HCT116 (cell line): ENCODE data around the gene KCND2. TPM values are rescaled to one million over a fixed set of nuclear protein-coding genes. Genes with fewer than 3 reads are reported as not detected.
"Not testable (repeated sequence)": the region's sequence is repeated elsewhere in the genome, so short reads cannot be mapped to it uniquely, and the experiment has no call there.

Experiments used
- ATAC-seq: fragments of 200-7000 bp; cut with Tn5 transposase; 2 replicates; pipeline ENCODE4 v1.9.1; 2020; ENCODE audit warnings: mild to moderate bottlenecking, moderate library complexity
- BruUV-seq: library from RNA; stranded (reverse); fragments of 400-500 nt; replicated peaks from 2 replicates; lab custom pipeline; 2021; lab: Mats Ljungman, UMichigan
- CTCF ChIA-PET: fragments of 300-600 bp; sonication (Branson Sonifier 250); formaldehyde crosslinking; loops from one replicate; lab custom pipeline; 2021; ENCODE audit warnings: antibody characterized with exemption; lab: Charles Lee
- POLR2A ChIA-PET: fragments of 300-600, 350-600 bp; sonication (Branson Sonifier 250); formaldehyde crosslinking; loops from one replicate; lab custom pipeline; 2021; ENCODE audit warnings: antibody characterized with exemption; lab: Charles Lee
- RAD21 ChIA-PET, 2 experiments: fragments of 300-600 bp; sonication (Branson Sonifier 250); formaldehyde crosslinking; loops; one replicate each; lab custom pipeline; 2023; ENCODE audit warnings: low total read pairs in 2 of 2; ENCODE audit not compliant: uncharacterized antibody in 2 of 2, unreplicated experiment in 2 of 2, low non-redundant PET in 1 of 2; lab: Charles Lee
- DNase-seq: peaks from one replicate; pipeline ENCODE4 v3.0.0-alpha.2; 2010; ENCODE audit warnings: low read depth, low spot score
- H2AFZ ChIP-seq: fragments of 200-600 bp; shearing (Covaris generic), sonication (generic); 2 replicates; pipeline ENCODE4 v1.6.1; 2017; ENCODE audit warnings: low read depth, mixed run types, mixed read lengths, antibody characterized with exemption, low read length; ENCODE audit not compliant: poor library complexity, severe bottlenecking
- H3K27ac ChIP-seq: 2 replicates; pipeline ENCODE4 v1.5.1; 2012; ENCODE audit warnings: low read depth, low read length
- H3K27me3 ChIP-seq: fragments of 200-600 bp; sonication (generic); 2 replicates; pipeline ENCODE4 v1.6.1; 2016; ENCODE audit warnings: mixed run types, low read length, mixed read lengths; ENCODE audit not compliant: insufficient read depth
- H3K36me3 ChIP-seq, 2 experiments: fragments of 200-500 bp in 1 of 2; fragments of 200-600 bp in 1 of 2; sonication (Bioruptor generic) in 1 of 2; sonication (generic) in 1 of 2; 2 replicates each; pipeline versions ENCODE4 v1.5.1 to v1.6.1; 2014 to 2016; ENCODE audit warnings: low read length in 2 of 2, inconsistent platforms in 1 of 2, mixed read lengths in 1 of 2, mixed run types in 1 of 2; ENCODE audit not compliant: insufficient read depth in 2 of 2, control insufficient read depth in 1 of 2
- H3K4me1 ChIP-seq, 2 experiments: fragments of 200-600 bp in 1 of 2; sonication (generic) in 1 of 2; 2 replicates each; pipeline versions ENCODE4 v1.5.1 to v1.6.1; 2012 to 2017; ENCODE audit warnings: low read length in 2 of 2, inconsistent platforms in 1 of 2, mild to moderate bottlenecking in 1 of 2, mixed read lengths in 1 of 2, mixed run types in 1 of 2, moderate library complexity in 1 of 2; ENCODE audit not compliant: insufficient read depth in 2 of 2, control insufficient read depth in 1 of 2
- H3K4me2 ChIP-seq: fragments of 200-600 bp; sonication (generic); 2 replicates; pipeline ENCODE4 v1.6.1; 2017; ENCODE audit warnings: mixed run types, low read length, mixed read lengths
- H3K4me3 ChIP-seq, 2 experiments: fragments of 200-600 bp in 1 of 2; sonication (generic) in 1 of 2; replicated peaks in 1 of 2; 2 replicates each; pipeline ENCODE4 v1.5.1; 2011 to 2016; ENCODE audit warnings: low read length in 2 of 2, control low read depth in 1 of 2, low read depth in 1 of 2, mild to moderate bottlenecking in 1 of 2, mixed read lengths in 1 of 2, mixed run types in 1 of 2
- H3K79me2 ChIP-seq: fragments of 200-600 bp; sonication (generic); 2 replicates; pipeline ENCODE4 v1.6.1; 2017; ENCODE audit warnings: mild to moderate bottlenecking, mixed run types, low read length, moderate library complexity, mixed read lengths; ENCODE audit not compliant: insufficient read depth
- H3K9ac ChIP-seq: fragments of 200-600 bp; sonication (generic); 2 replicates; pipeline ENCODE4 v1.6.1; 2016; ENCODE audit warnings: low read length, mixed read lengths
- H3K9me2 ChIP-seq: fragments of 200-600 bp; sonication (generic), shearing (Covaris generic); 2 replicates; pipeline ENCODE4 v1.6.1; 2017; ENCODE audit warnings: mixed run types, mild to moderate bottlenecking, moderate library complexity; ENCODE audit not compliant: insufficient read depth
- H3K9me3 ChIP-seq, 2 experiments: fragments of 200-500 bp in 1 of 2; fragments of 200-600 bp in 1 of 2; sonication (Bioruptor generic) in 1 of 2; sonication (generic) in 1 of 2; 2 replicates each; pipeline ENCODE4 v1.6.1; 2014 to 2017; ENCODE audit warnings: low read length in 2 of 2, mixed read lengths in 2 of 2, inconsistent platforms in 1 of 2, low read depth in 1 of 2, mild to moderate bottlenecking in 1 of 2, mixed run types in 1 of 2, moderate library complexity in 1 of 2; ENCODE audit not compliant: control insufficient read depth in 1 of 2, insufficient read depth in 1 of 2
- H4K20me1 ChIP-seq: fragments of 200-600 bp; sonication (generic), shearing (Covaris generic); 2 replicates; pipeline ENCODE4 v1.6.1; 2017; ENCODE audit warnings: mixed run types, mild to moderate bottlenecking, moderate library complexity; ENCODE audit not compliant: insufficient read depth
- CEBPB ChIP-seq: IDR thresholded peaks from 2 replicates; pipeline ENCODE4 v1.6.1; 2012; ENCODE audit warnings: low read depth
- EZH2phosphoT487 ChIP-seq: fragments of 200-600 bp; IDR thresholded peaks from 2 replicates; pipeline ENCODE4 v1.6.1; 2018; ENCODE audit warnings: antibody characterized with exemption, borderline replicate concordance
- FOSL1 ChIP-seq: IDR thresholded peaks from 2 replicates; pipeline ENCODE4 v1.6.1; 2012; ENCODE audit warnings: low read depth
- POLR2A ChIP-seq: IDR thresholded peaks from 2 replicates; pipeline ENCODE4 v1.7.0; 2011; ENCODE audit warnings: borderline replicate concordance; ENCODE audit not compliant: insufficient read depth, insufficient read length; ENCODE audit errors: extremely low read depth
- SIN3A ChIP-seq: IDR thresholded peaks from 2 replicates; pipeline ENCODE4 v1.6.1; 2012; ENCODE audit warnings: low read depth
- SP1 ChIP-seq: IDR thresholded peaks from 2 replicates; pipeline ENCODE4 v1.6.1; 2012; ENCODE audit warnings: low read depth
- SRF ChIP-seq: IDR thresholded peaks from 2 replicates; pipeline ENCODE4 v1.6.1; 2012; ENCODE audit warnings: low read depth
- YY1 ChIP-seq: IDR thresholded peaks from 2 replicates; pipeline ENCODE4 v1.6.1; 2011; ENCODE audit warnings: low read length, low read depth, moderate library complexity, mild to moderate bottlenecking; ENCODE audit not compliant: insufficient replicate concordance; ENCODE audit errors: extremely low read depth
- intact Hi-C: fragments of 100-400 bp; cut with micrococcal nuclease; formaldehyde crosslinking; loops from 2 replicates; pipeline ENCODE4 v1.10.0; 2022
- total RNA-seq: library from RNA; stranded (reverse); gene quantifications from one replicate; pipeline ENCODE4 v1.2.1, GENCODE V29; 2021; ENCODE audit not compliant: unreplicated experiment
- TF ChIP-seq, protein P1 (sequence below): IDR thresholded peaks from 2 replicates; pipeline ENCODE4 v1.6.1; 2012
- TF ChIP-seq, protein P2 (sequence below), 3 experiments: fragments of 200-600 bp in 1 of 3; sonication (generic) in 1 of 3; IDR thresholded peaks in 2 of 3; conservative IDR thresholded peaks in 1 of 3; 2 replicates each; pipeline ENCODE4 v1.5.1; 2012 to 2017; ENCODE audit warnings: low read depth in 2 of 3, low read length in 2 of 3, antibody characterized with exemption in 1 of 3, borderline replicate concordance in 1 of 3, control low read depth in 1 of 3, mild to moderate bottlenecking in 1 of 3, mixed read lengths in 1 of 3, mixed run types in 1 of 3, moderate library complexity in 1 of 3; ENCODE audit not compliant: insufficient read depth in 1 of 3

The KCND2 gene
- total RNA-seq, 1 experiment from 2014 or later, result 0.05 TPM

DNA sequence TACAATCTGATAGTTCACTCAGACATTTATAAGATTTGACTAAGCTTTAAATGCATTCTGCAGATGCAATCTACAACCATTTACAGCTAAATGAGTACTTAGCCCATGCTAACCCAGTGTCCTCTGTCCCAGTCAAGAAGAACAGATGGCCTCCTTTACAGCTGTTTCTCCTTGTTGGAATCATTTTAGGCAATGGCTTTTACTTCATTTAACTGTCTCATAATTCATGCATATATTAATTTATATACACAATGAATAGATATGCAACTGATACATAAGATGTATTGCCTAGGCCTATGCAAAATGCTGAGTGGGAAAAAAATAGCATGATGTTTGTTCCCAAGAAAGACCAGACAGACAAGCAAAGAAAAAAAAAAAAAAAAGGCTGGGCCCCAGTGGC is 502.8 kb downstream of the KCND2 start:
- TF ChIP-seq, protein P1, sequence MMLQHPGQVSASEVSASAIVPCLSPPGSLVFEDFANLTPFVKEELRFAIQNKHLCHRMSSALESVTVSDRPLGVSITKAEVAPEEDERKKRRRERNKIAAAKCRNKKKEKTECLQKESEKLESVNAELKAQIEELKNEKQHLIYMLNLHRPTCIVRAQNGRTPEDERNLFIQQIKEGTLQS, result no peak
- TF ChIP-seq POLR2A, result no peak
- no peak for TF ChIP-seq SRF
- TF ChIP-seq FOSL1, result no peak
- no peak for TF ChIP-seq CEBPB
- TF ChIP-seq, protein P2, sequence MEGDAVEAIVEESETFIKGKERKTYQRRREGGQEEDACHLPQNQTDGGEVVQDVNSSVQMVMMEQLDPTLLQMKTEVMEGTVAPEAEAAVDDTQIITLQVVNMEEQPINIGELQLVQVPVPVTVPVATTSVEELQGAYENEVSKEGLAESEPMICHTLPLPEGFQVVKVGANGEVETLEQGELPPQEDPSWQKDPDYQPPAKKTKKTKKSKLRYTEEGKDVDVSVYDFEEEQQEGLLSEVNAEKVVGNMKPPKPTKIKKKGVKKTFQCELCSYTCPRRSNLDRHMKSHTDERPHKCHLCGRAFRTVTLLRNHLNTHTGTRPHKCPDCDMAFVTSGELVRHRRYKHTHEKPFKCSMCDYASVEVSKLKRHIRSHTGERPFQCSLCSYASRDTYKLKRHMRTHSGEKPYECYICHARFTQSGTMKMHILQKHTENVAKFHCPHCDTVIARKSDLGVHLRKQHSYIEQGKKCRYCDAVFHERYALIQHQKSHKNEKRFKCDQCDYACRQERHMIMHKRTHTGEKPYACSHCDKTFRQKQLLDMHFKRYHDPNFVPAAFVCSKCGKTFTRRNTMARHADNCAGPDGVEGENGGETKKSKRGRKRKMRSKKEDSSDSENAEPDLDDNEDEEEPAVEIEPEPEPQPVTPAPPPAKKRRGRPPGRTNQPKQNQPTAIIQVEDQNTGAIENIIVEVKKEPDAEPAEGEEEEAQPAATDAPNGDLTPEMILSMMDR (IDR thresholded peaks at IDR 0.05 in 2 of 3, conservative IDR thresholded peaks at IDR 0.05 in 1 of 3; ENCODE audit: borderline replicate concordance in 1 of 3, insufficient read depth in 1 of 3, low read depth in 2 of 3, low read length in 2 of 3), result no peak
- no peak for TF ChIP-seq EZH2phosphoT487
- no peak for TF ChIP-seq SP1
- TF ChIP-seq YY1, result no peak
- no peak for TF ChIP-seq SIN3A
- Histone ChIP-seq H3K36me3 (no peaks in the 10 kb centered on the region), H3K9ac (no peak overlapping the region), H4K20me1 (no peaks in the 10 kb centered on the region), H3K9me2 (no peaks in the 10 kb centered on the region), H3K4me1 (no peaks in the 10 kb centered on the region), H2AFZ (no peak overlapping the region), H3K79me2 (no peaks in the 10 kb centered on the region), H3K27ac (no peak overlapping the region), H3K9me3 (no peaks in the 10 kb centered on the region), H3K4me3 (no peak overlapping the region), H3K4me2 (no peak overlapping the region), H3K27me3 (no peaks in the 10 kb centered on the region)
- ChIA-PET POLR2A (interaction anchor here (0.7 kb wide), 1 partner anchor 498 kb away, joined by 4 read pairs; no protein-coding TSS in a partner anchor), RAD21 (no interaction called here), CTCF (no interaction called here)
- intact Hi-C loops, result no loop called here
- DNase-seq (no peak), ATAC-seq (no peak)
- BruUV-seq, result no TSS peak

DNA sequence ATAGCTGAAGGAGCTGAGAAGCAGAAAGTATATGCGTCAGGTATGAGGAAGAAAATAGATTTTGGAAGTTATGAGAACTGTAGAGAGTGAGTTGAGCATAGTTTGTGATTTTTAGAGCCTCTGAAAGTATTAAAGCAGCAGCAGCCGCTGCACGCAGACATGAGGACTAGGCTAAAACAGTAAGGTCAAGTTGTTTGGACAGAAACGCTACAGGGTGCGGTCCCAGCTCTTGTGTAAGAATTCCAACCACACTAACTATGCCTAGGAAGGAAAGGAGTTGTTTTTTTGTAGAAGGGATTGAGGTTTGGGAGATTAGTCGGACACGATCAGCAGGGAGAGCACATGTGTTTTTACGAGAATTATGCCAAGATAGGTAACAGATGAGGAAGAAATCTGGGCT is 506.1 kb downstream of the KCND2 start:
- H3K4me1 ChIP-seq, DNase-seq, H3K9me2 ChIP-seq, H3K36me3 ChIP-seq, H2AFZ ChIP-seq, H3K79me2 ChIP-seq, H3K9me3 ChIP-seq, BruUV-seq, H3K4me2 ChIP-seq, intact Hi-C loops, H3K4me3 ChIP-seq, RAD21 ChIA-PET, H3K27ac ChIP-seq, CTCF ChIA-PET, H3K27me3 ChIP-seq, ATAC-seq, POLR2A ChIA-PET, H4K20me1 ChIP-seq, H3K9ac ChIP-seq: not testable (repeated sequence)

DNA sequence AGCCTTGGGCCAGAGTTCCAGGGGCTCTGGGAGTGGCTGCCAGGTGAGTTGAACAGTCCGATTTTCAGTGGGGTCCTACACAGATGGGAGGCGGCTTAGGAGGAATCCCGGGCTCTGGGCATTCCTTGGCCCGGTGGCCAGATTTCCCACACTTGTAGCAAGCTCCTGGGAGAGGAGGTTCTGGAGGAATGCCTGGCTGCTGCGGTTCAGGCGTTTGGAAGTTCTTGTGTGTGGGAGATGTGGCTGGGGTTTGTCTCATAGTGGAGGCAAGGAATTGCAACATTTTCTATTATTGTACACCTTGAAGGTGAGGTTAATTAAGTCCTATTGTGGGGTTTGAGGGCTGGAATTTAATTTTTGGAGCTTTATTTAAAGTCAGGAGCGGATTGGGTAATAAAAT is 507.5 kb downstream of the KCND2 start:
- H4K20me1 ChIP-seq, H3K27me3 ChIP-seq, ATAC-seq, BruUV-seq, H3K36me3 ChIP-seq, H2AFZ ChIP-seq, H3K4me1 ChIP-seq, intact Hi-C loops, CTCF ChIA-PET, DNase-seq, H3K27ac ChIP-seq, H3K4me2 ChIP-seq, RAD21 ChIA-PET, H3K4me3 ChIP-seq, H3K9me3 ChIP-seq, POLR2A ChIA-PET, H3K9ac ChIP-seq, H3K9me2 ChIP-seq, H3K79me2 ChIP-seq: not testable (repeated sequence)
